ENCODE measurements around the gene ERC2.

ERC2 gene

GRCh38 chr3:55664387-55664786, 803.9 kb downstream of the ERC2 start:
- no peaks in the 10 kb centered on the region for H3K36me3 ChIP-seq (ENCODE audit: control insufficient read depth in 1 of 2, insufficient read depth in 2 of 2, low read length in 2 of 2)
- no peaks in the 10 kb centered on the region for H3K27me3 ChIP-seq (ENCODE audit: insufficient read depth, low read length)
- H3K4ac ChIP-seq (ENCODE audit: low read depth, low read length): no peak overlapping the region
- no peak overlapping the region for H3K18ac ChIP-seq (ENCODE audit: low read length)
- H2BK5ac ChIP-seq (ENCODE audit: low read depth, low read length, poor library complexity): no peak overlapping the region
- H2AK5ac ChIP-seq (ENCODE audit: low read length): no peak overlapping the region
- no peak overlapping the region for H3K4me2 ChIP-seq (ENCODE audit: low read length)
- no peak overlapping the region for H2BK12ac ChIP-seq (ENCODE audit: low read length)
- H3K9ac ChIP-seq (ENCODE audit: low read length): no peak overlapping the region
- H3K27ac ChIP-seq (ENCODE audit: low read depth, low read length): no peak overlapping the region
- H3K9me3 ChIP-seq (ENCODE audit: insufficient read depth, low read depth, low read length): no peaks in the 10 kb centered on the region
- no peak overlapping the region for H4K12ac ChIP-seq (ENCODE audit: low read depth, low read length)
- no CpG with 5 or more reads among the region's 14 CpGs for whole genome bisulfite sequencing (ENCODE audit: extremely low coverage, insufficient coverage, insufficient read length)
- no peak overlapping the region for H3K4me3 ChIP-seq (ENCODE audit: low read depth, low read length)
- H3K4me1 ChIP-seq (ENCODE audit: control insufficient read depth in 1 of 2, insufficient read depth in 2 of 2, low read length in 2 of 2): peaks cover 4 to 17% of the 10 kb centered on the region in 2 experiments
- H4K91ac ChIP-seq (ENCODE audit: low read depth, low read length): no peak overlapping the region
- H4K8ac ChIP-seq (ENCODE audit: low read depth, low read length): peak overlapping the region; percentile 4
- no peak overlapping the region for H2AFZ ChIP-seq (ENCODE audit: insufficient read depth, low read length, poor library complexity)
- no peak overlapping the region for H3K23ac ChIP-seq (ENCODE audit: low read length)
- H3K14ac ChIP-seq (ENCODE audit: low read length): no peak overlapping the region
- no peak for DNase-seq
- H2BK120ac ChIP-seq (ENCODE audit: insufficient read depth, low read length, poor library complexity): no peak overlapping the region
- H3K79me1 ChIP-seq (ENCODE audit: low read length): no peaks in the 10 kb centered on the region
- H3K79me2 ChIP-seq (ENCODE audit: control insufficient read depth, insufficient read depth, low read length, poor library complexity): no peaks in the 10 kb centered on the region

- Histone ChIP-seq H3K79me1 (ENCODE audit: low read length) (no peaks in the 10 kb centered on the region), H3K4me1 (ENCODE audit: control insufficient read depth in 1 of 2, insufficient read depth in 2 of 2, low read length in 2 of 2) (peaks cover 6 to 12% of the 10 kb centered on the region in 2 experiments), H4K8ac (ENCODE audit: low read depth, low read length) (no peak overlapping the region), H3K23ac (ENCODE audit: low read length) (no peak overlapping the region), H2AK5ac (ENCODE audit: low read length) (no peak overlapping the region), H3K9me3 (ENCODE audit: insufficient read depth, low read depth, low read length) (no peaks in the 10 kb centered on the region), H3K79me2 (ENCODE audit: control insufficient read depth, insufficient read depth, low read length, poor library complexity) (no peaks in the 10 kb centered on the region), H3K27me3 (ENCODE audit: insufficient read depth, low read length) (no peaks in the 10 kb centered on the region), H3K18ac (ENCODE audit: low read length) (no peak overlapping the region), H2BK120ac (ENCODE audit: insufficient read depth, low read length, poor library complexity) (no peak overlapping the region), H3K4me2 (ENCODE audit: low read length) (no peak overlapping the region), H3K36me3 (ENCODE audit: control insufficient read depth in 1 of 2, insufficient read depth in 2 of 2, low read length in 2 of 2) (no peaks in the 10 kb centered on the region), H3K9ac (ENCODE audit: low read length) (no peak overlapping the region), H3K27ac (ENCODE audit: low read depth, low read length) (no peak overlapping the region), H3K4ac (ENCODE audit: low read depth, low read length) (no peak overlapping the region), H3K4me3 (ENCODE audit: low read depth, low read length) (no peak overlapping the region), H4K91ac (ENCODE audit: low read depth, low read length) (no peak overlapping the region), H2BK5ac (ENCODE audit: low read depth, low read length, poor library complexity) (no peak overlapping the region), H4K12ac (ENCODE audit: low read depth, low read length) (no peak overlapping the region), H2BK12ac (ENCODE audit: low read length) (no peak overlapping the region), H2AFZ (ENCODE audit: insufficient read depth, low read length, poor library complexity) (no peak overlapping the region), H3K14ac (ENCODE audit: low read length) (no peak overlapping the region)
- DNase-seq: peak in 1 of 2 donors; percentile 42
- WGBS (ENCODE audit: extremely low coverage, insufficient coverage, insufficient read length): no CpG with 5 or more reads among the region's 2 CpGs
Observed at GRCh38 chr3:55662683-55663082, 805.6 kb downstream of the ERC2 start.

GRCh38 chr3:55661571-55661970, 806.7 kb downstream of the ERC2 start:
- Histone ChIP-seq H2AFZ (ENCODE audit: insufficient read depth, low read length, poor library complexity) (no peak overlapping the region), H2BK5ac (ENCODE audit: low read depth, low read length, poor library complexity) (no peak overlapping the region), H3K4me1 (ENCODE audit: control insufficient read depth in 1 of 2, insufficient read depth in 2 of 2, low read length in 2 of 2) (peaks cover 11 to 14% of the 10 kb centered on the region in 2 experiments), H3K23ac (ENCODE audit: low read length) (no peak overlapping the region), H3K18ac (ENCODE audit: low read length) (no peak overlapping the region), H3K27me3 (ENCODE audit: insufficient read depth, low read length) (no peaks in the 10 kb centered on the region), H3K14ac (ENCODE audit: low read length) (no peak overlapping the region), H3K36me3 (ENCODE audit: control insufficient read depth in 1 of 2, insufficient read depth in 2 of 2, low read length in 2 of 2) (no peaks in the 10 kb centered on the region), H3K9ac (ENCODE audit: low read length) (no peak overlapping the region), H4K8ac (ENCODE audit: low read depth, low read length) (no peak overlapping the region), H2AK5ac (ENCODE audit: low read length) (no peak overlapping the region), H4K12ac (ENCODE audit: low read depth, low read length) (no peak overlapping the region), H4K91ac (ENCODE audit: low read depth, low read length) (no peak overlapping the region), H3K4ac (ENCODE audit: low read depth, low read length) (no peak overlapping the region), H3K27ac (ENCODE audit: low read depth, low read length) (no peak overlapping the region), H3K4me3 (ENCODE audit: low read depth, low read length) (no peak overlapping the region), H3K4me2 (ENCODE audit: low read length) (no peak overlapping the region), H3K79me1 (ENCODE audit: low read length) (peaks cover 6% of the 10 kb centered on the region), H3K79me2 (ENCODE audit: control insufficient read depth, insufficient read depth, low read length, poor library complexity) (no peaks in the 10 kb centered on the region), H2BK12ac (ENCODE audit: low read length) (no peak overlapping the region), H2BK120ac (ENCODE audit: insufficient read depth, low read length, poor library complexity) (no peak overlapping the region), H3K9me3 (ENCODE audit: insufficient read depth, low read depth, low read length) (no peaks in the 10 kb centered on the region)
- DNase-seq: no peak
- WGBS (ENCODE audit: extremely low coverage, insufficient coverage, insufficient read length): no CpG with 5 or more reads among the region's 4 CpGs

DNA sequence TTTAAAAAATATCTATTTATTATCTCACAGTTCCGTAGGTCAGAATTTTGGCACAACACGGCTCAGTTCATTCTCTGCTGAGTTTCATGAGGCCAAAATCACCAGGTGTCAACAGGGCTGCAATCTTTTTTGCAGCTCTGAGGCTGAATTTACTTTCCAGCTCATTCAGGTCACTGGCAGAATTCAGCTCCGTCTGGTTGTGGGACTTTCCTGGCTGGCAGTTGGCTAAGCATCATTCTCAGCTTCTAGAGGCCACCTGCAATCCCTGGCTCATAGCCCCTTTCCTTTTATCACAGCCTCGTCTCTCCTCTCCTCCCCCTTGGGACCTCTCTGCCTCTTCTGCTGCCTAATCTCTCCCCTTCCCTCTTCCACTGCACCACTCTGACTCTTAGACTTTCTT, 807.1 kb downstream of the ERC2 start:
- Histone ChIP-seq H3K4me1 (ENCODE audit: control insufficient read depth in 1 of 2, insufficient read depth in 2 of 2, low read length in 2 of 2) (peaks cover 11 to 14% of the 10 kb centered on the region in 2 experiments), H3K23ac (ENCODE audit: low read length) (no peak overlapping the region), H3K9ac (ENCODE audit: low read length) (no peak overlapping the region), H3K18ac (ENCODE audit: low read length) (no peak overlapping the region), H4K91ac (ENCODE audit: low read depth, low read length) (no peak overlapping the region), H3K4ac (ENCODE audit: low read depth, low read length) (no peak overlapping the region), H3K27me3 (ENCODE audit: insufficient read depth, low read length) (no peaks in the 10 kb centered on the region), H3K4me3 (ENCODE audit: low read depth, low read length) (no peak overlapping the region), H4K8ac (ENCODE audit: low read depth, low read length) (no peak overlapping the region), H2BK5ac (ENCODE audit: low read depth, low read length, poor library complexity) (no peak overlapping the region), H2AFZ (ENCODE audit: insufficient read depth, low read length, poor library complexity) (no peak overlapping the region), H2AK5ac (ENCODE audit: low read length) (no peak overlapping the region), H3K79me2 (ENCODE audit: control insufficient read depth, insufficient read depth, low read length, poor library complexity) (no peaks in the 10 kb centered on the region), H4K12ac (ENCODE audit: low read depth, low read length) (no peak overlapping the region), H3K14ac (ENCODE audit: low read length) (no peak overlapping the region), H3K9me3 (ENCODE audit: insufficient read depth, low read depth, low read length) (no peaks in the 10 kb centered on the region), H2BK12ac (ENCODE audit: low read length) (no peak overlapping the region), H3K27ac (ENCODE audit: low read depth, low read length) (no peak overlapping the region), H3K4me2 (ENCODE audit: low read length) (no peak overlapping the region), H3K79me1 (ENCODE audit: low read length) (peaks cover 7% of the 10 kb centered on the region), H3K36me3 (ENCODE audit: control insufficient read depth in 1 of 2, insufficient read depth in 2 of 2, low read length in 2 of 2) (no peaks in the 10 kb centered on the region), H2BK120ac (ENCODE audit: insufficient read depth, low read length, poor library complexity) (no peak overlapping the region)
- DNase-seq: no peak
- WGBS (ENCODE audit: extremely low coverage, insufficient coverage, insufficient read length): no CpG with 5 or more reads among the region's 4 CpGs
